HG03095 (cell line): ENCODE measurements around the gene INPP5J.
"Not testable (repeated sequence)": the region's sequence is repeated elsewhere in the genome, so short reads cannot be mapped to it uniquely, and the experiment has no call there.

Source experiments
- ATAC-seq: cut with Tn5 transposase; IDR thresholded peaks from one replicate; pipeline ENCODE4 v1.9.1; 2021; ENCODE audit warnings: moderate library complexity; ENCODE audit not compliant: unreplicated experiment

The INPP5J gene

DNA sequence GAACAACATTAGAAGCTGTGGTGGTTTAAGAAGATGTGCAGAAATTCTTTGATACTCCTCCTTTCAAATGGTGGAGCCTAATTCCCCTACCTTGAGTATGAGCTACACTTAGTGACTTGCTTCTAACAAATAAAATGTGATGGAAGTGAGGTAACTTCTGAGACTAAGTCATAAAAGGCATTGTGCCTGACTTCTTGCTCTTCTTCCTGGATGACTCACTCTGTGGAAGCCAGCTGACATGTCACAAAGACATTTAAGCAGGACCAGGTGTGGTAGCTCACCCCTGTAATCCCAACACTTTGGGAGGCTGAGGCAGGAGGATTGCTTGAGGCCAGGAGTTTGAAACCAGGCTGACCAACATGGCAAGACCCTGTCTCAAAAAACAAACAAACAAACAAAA lies 21.5 kb downstream of the INPP5J start:
- ATAC-seq: no peak

DNA sequence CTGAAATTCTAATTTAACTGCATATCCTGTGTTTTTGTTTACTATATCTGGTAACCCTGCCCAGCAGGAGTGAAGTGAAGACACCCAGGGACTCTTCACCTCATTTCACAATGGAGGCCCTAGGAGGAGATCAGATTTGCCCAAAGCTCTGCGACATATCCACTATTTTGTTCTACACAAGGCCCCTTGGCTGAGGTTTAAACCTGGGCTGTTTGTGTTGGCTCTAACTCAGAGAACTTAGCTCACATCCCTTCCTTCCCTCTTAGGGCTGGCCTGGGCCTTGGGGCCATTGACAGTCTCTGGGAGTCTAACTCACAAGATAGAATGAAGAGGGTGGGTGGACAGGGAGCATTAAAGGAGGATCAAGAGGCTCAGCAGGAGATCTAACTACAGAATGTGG lies 25.7 kb downstream of the INPP5J start:
- no peak for ATAC-seq

DNA sequence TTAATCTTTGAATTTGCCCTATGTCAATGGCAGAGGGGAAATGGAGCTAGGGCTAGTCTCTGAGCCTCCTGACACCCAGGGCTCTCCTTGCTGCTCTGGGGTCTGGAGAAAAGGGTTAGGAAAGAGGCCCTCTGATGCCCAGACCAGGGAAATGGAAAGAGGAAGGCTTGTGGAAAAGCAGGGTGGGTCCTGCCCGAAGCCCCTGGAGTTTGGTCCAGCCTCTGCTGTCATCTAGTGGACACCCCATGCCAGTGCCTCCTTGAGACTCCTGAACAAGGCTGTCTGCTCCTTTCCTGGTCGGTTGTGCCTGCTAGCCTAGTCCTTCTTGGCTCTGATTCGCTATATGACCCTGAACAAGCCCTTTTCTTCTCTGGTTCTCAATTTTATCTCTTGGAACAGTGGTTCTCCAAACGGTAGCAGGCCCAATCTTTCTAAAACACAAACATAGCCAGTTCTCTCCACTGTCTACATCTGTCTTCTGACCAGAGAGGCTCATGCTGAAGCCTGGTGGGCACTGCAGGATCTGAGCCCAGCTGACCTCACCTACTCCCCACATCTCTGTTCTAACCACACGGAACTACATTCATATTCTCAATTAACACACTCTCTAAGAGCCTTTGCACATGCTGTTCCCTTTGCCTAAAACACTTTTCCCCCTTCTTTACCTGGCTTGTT lies 26.3 kb downstream of the INPP5J start:
- ATAC-seq: no peak

GRCh38 chr22:31150615-31151014 lies 27.8 kb downstream of the INPP5J start:
- no peak for ATAC-seq

DNA sequence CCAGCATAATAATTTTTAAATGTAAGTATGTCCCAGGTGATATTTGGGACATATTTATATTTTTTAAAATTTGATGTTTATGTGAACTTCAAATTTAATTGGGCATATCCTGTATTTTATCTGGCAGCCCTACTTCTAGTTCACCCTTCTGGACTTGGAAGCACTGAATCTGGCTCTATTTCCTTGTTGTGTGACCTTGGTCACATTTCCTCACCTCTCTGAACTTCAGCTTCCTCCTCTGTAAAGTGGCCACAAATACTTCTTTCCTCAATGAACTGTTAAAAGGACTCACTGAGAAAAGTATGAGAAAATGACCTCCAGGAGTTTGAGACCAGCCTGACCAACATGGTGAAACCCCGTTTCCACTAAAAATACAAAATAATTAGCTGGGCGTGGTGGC lies 29.1 kb downstream of the INPP5J start:
- no peak for ATAC-seq

DNA sequence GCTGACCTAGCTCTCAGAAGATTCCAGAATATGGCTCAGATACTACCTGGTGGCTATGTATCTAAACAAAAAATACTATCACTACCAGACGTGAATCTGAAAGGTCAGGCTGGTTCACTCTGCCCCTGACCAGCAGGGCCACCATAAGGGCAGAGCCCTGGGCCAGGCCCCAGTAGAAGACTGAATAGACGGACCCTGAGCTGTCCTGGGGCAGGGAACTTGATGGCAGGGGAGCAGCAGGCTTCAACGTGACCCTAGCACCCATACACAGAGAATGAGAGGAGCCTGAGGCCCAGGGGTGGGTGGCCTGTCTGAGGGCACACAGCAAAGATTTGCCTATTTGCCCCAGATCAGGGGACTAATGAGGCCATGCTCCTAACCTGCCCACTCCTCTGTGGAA lies 30.6 kb downstream of the INPP5J start:
- no peak for ATAC-seq

- no peak for ATAC-seq
These were observed 32.2 kb downstream of the INPP5J start for GRCh38 chr22:31154975-31155374.

GRCh38 chr22:31155422-31155821 lies 32.7 kb downstream of the INPP5J start:
- no peak for ATAC-seq

DNA sequence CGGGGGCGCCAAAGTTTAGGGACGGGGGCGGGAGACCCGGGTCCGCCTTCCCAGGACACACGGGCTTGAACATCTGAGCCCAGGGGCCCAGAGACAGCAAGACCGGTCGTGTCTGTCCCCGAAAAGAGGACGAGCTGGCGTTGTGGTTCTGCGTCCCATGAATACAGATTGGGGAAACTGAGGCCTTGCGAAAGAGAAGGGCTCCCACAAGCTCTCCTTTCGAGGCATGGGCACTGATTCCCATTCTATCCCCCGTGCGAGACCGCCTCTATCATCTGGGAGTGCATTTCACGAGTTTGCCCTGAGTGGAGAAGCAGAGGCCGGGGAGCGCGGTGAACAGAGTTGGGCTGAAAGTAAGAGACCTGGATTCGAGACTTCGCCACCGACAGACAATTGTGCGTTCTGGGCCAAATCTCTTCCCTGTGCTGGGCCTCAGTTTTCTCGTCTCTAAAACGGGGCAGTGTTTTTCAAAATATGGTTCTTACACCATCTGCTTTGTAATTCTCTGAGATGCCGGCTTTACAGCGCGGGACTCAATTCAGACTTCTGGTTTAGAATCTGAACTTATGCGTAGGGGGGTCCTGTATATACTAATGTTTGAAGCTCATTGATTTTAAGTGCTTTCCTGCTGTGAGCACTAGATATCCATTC lies 37.7 kb downstream of the INPP5J start:
- no peak for ATAC-seq

GRCh38 chr22:31161386-31161785 lies 38.6 kb downstream of the INPP5J start:
- ATAC-seq: no peak

DNA sequence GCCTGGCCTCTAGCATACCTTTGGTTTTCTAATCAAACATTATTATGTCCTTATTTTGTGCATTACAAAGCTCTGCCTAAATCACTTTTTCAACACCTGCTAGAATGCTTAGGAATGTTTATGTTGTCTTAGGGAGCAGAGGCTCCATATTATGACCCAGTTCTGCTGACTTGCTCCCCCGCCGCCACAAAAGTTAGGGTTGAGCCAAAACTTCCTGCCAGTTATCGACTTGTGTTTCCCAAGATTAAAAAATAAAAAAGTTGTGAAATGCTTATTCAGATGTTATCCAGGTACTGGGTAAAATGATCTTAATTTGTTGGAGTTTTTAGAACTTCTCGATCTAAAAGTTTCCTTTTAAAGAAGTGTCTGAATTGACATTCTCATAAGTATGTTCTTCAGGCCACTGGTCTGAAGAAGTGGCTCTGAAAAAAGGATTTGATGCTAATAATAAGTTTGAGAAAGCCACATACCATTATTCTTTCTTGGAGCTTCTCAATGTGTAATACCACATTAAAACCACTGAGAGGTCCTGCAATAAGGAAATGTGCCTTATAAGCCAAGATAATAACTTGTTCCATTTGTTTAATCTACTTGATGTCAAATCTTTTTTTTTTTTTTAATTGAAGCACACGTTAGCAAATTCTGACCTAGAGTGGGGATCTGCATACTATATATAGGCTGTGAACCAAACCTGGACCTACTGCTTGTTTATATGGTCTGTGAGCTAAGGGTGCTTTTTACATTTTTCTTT lies 39.4 kb downstream of the INPP5J start:
- no peak for ATAC-seq

DNA sequence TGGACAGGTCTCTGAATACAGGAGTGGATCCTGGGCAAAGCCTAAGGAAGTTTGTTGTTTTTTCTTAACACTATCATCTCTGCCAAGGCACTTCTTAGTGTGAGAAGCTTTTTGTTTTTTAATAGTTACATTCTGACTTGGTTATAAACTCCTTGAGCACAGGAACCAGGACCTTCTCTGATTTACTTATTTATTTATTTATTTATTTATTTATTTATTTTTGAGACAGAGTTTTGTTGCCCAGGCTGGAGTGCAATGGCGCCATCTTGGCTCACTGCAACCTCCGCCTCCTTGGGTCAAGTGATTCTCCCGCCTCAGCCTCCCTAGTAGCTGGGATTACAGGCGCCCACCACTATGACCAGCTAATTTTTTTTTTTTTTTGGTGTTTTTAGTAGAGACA lies 48.2 kb downstream of the INPP5J start:
- no peak for ATAC-seq

- not testable (repeated sequence) for ATAC-seq
These were observed 49.0 kb downstream of the INPP5J start for GRCh38 chr22:31171734-31172133.

- ATAC-seq: no peak
These were observed 50.8 kb downstream of the INPP5J start for GRCh38 chr22:31173386-31174145.

DNA sequence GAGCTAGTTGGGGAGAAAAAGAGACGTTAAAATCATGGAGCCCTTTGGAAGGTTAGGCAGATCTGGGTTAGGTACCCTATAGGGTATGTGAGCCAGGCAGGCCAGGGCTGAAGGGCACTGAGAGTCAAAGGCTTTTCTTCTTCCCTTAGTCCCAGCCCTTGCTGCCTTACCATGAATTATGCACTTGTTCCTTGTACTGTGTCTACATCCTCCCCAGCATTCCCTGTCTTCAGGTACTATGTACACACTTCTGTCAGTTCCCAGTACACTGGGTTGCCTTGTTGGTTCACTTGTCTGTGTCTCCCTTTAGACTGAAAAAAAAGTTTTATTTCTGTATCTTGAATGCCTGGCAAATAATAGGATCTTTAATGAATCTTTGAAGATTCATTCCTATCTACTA lies 54.2 kb downstream of the INPP5J start:
- ATAC-seq: no peak

DNA sequence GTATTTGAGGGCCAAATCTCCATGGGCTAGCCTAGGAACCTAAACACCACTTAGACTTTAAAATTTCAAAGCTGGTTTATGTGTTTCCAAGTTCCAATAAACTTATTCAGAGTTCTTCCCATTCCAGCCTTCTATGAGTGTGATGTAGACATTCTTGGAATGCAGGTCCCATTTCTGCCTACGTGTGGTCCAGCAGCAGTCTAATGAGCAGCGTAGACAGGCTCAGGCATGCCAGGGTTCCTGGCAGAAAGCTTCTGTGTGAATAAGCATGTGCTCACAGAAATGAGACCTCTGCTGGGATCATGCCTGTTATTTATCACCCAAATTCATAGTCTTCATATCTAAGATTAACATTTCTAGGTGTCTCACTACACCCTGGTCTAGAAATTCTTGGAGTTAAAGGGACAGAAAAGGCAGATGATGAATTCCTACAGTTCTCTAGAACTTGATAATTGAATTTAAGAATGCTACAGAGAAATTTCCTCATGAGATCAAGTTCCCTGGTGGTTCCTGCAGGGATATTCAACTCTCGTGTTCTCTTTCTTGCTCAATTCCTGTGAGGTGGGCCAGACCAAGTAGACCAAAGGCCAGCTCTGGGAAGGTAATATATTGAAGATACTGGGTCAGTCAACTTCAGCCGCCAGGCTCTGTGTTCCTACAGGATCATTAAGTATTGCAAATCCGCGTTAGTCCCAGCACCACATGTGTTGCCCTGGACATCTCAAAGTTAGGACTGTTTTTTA lies 54.8 kb downstream of the INPP5J start:
- no peak for ATAC-seq

GRCh38 chr22:31178859-31179258 lies 56.1 kb downstream of the INPP5J start:
- no peak for ATAC-seq

- ATAC-seq: no peak
These were observed 56.6 kb downstream of the INPP5J start for GRCh38 chr22:31179345-31179744.

DNA sequence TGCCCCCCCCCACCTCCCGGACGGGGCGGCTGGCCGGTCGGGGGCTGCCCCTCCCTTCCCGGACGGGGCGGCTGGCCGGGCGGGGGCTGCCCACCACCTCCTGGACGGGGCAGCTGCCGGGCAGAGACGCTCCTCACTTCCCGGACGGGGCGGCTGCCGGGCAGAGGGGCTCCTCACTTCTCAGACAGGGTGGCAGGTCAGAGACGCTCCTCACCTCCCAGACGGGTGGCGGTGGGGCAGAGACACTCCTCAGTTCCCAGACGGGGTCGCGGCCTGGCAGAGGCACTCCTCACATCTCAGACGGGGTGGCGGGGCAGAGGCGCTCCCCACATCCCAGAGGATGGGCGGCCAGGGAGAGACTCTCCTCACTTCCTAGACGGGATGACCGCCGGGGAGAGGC lies 61.2 kb downstream of the INPP5J start:
- no peak for ATAC-seq
